Activated T-cell treated with anti-CD3 and anti-CD28 coated beads, Interleukin-2, amount 50 U/mL, for 1 hour (primary cell): ENCODE measurements around the gene MT1M.

Experiments used
- DNase-seq: peaks from one replicate; pipeline ENCODE4 v3.0.0-alpha.2; 2020

The MT1M gene

GRCh38 chr16:56631197-56631596 lies 1.3 kb upstream of the MT1M start:
- no peak for DNase-seq

- no peak for DNase-seq
Observed at GRCh38 chr16:56631832-56632155, 665 bp upstream of the MT1M start.

GRCh38 chr16:56632848-56633365 lies 448 bp downstream of the MT1M start:
- DNase-seq, result no peak

GRCh38 chr16:56633535-56633934 lies 1.1 kb downstream of the MT1M start:
- DNase-seq, result no peak

GRCh38 chr16:56634715-56635440 lies 2.4 kb downstream of the MT1M start:
- DNase-seq, result no peak

GRCh38 chr16:56635441-56635967 lies 3.0 kb downstream of the MT1M start:
- no peak for DNase-seq

- DNase-seq, result no peak
Observed at GRCh38 chr16:56636616-56637413, 4.4 kb downstream of the MT1M start.

GRCh38 chr16:56637814-56638750 lies 5.6 kb downstream of the MT1M start, which contains the start of gene MT1A:
TSS of gene MT1A (plus strand) at chr16:56638666. CDS start at chr16:56638739, 73 bp downstream.
- no peak for DNase-seq

- DNase-seq, result no peak
Observed at GRCh38 chr16:56639045-56639444, 6.6 kb downstream of the MT1M start.

- DNase-seq, result no peak
Observed at GRCh38 chr16:56640076-56640475, 7.6 kb downstream of the MT1M start.

- no peak for DNase-seq
Observed at GRCh38 chr16:56641166-56641565, 8.7 kb downstream of the MT1M start.

- DNase-seq, result peak; percentile 75
Observed at GRCh38 chr16:56643080-56643778, 10.8 kb downstream of the MT1M start.

- DNase-seq, result no peak
Observed at GRCh38 chr16:56643833-56644232, 11.4 kb downstream of the MT1M start.

GRCh38 chr16:56645311-56645710 lies 12.9 kb downstream of the MT1M start:
- DNase-seq, result no peak

- DNase-seq, result no peak
Observed at GRCh38 chr16:56645838-56646237, 13.4 kb downstream of the MT1M start.

- no peak for DNase-seq
Observed at GRCh38 chr16:56647641-56648431, 15.4 kb downstream of the MT1M start.

- DNase-seq, result no peak
Observed at GRCh38 chr16:56649271-56649670, 16.8 kb downstream of the MT1M start.

- DNase-seq, result no peak
Observed at GRCh38 chr16:56649820-56650219, 17.4 kb downstream of the MT1M start.

- DNase-seq, result no peak
Observed at GRCh38 chr16:56651586-56651985, 19.1 kb downstream of the MT1M start, which contains the start of gene MT1B. TSS of gene MT1B (plus strand) at chr16:56651886. CDS start at chr16:56651954, 68 bp downstream.

GRCh38 chr16:56652600-56652999 lies 20.1 kb downstream of the MT1M start:
- DNase-seq, result no peak

- DNase-seq, result no peak
Observed at GRCh38 chr16:56653218-56653617, 20.8 kb downstream of the MT1M start.
